Measurements from ENCODE around the gene FLRT1.

- TF ChIP-seq, protein P1, sequence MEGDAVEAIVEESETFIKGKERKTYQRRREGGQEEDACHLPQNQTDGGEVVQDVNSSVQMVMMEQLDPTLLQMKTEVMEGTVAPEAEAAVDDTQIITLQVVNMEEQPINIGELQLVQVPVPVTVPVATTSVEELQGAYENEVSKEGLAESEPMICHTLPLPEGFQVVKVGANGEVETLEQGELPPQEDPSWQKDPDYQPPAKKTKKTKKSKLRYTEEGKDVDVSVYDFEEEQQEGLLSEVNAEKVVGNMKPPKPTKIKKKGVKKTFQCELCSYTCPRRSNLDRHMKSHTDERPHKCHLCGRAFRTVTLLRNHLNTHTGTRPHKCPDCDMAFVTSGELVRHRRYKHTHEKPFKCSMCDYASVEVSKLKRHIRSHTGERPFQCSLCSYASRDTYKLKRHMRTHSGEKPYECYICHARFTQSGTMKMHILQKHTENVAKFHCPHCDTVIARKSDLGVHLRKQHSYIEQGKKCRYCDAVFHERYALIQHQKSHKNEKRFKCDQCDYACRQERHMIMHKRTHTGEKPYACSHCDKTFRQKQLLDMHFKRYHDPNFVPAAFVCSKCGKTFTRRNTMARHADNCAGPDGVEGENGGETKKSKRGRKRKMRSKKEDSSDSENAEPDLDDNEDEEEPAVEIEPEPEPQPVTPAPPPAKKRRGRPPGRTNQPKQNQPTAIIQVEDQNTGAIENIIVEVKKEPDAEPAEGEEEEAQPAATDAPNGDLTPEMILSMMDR (IDR thresholded peaks at IDR 0.05; ENCODE audit: insufficient read depth, low read length, poor library complexity, severe bottlenecking), result no peak
- no peak for TF ChIP-seq EZH2phosphoT487 (conservative IDR thresholded peaks at IDR 0.05; ENCODE audit: low read length)
Measured at GRCh38 chr11:64063777-64064176, 28.0 kb downstream of the FLRT1 start.

Data from SU-DHL-6 (cell line).